Mesenchymal stem cell (in vitro differentiated cells and primary cell): ENCODE measurements around the gene MISP.
A peak's percentile ranks its signal among the peaks of the same experiment; 100 is the strongest.

Experiments used
- DNase-seq: peaks from one replicate; pipeline ENCODE4 v3.0.0-alpha.2; 2013
- H2AFZ ChIP-seq: one replicate; pipeline ENCODE4 v1.6.1; 2013; ENCODE audit warnings: low read depth, mild to moderate bottlenecking, control low read depth, inconsistent platforms, low read length, moderate library complexity
- H2AK5ac ChIP-seq: 2 replicates; pipeline ENCODE4 v1.6.1; 2013; ENCODE audit warnings: low read length, moderate library complexity, mild to moderate bottlenecking, inconsistent platforms; ENCODE audit not compliant: severe bottlenecking
- H2BK120ac ChIP-seq: one replicate; pipeline ENCODE4 v1.6.1; 2013; ENCODE audit warnings: low read depth, mild to moderate bottlenecking, inconsistent platforms, low read length, moderate library complexity
- H2BK12ac ChIP-seq, 2 experiments: one replicate each; pipeline ENCODE4 v1.6.1; 2013; ENCODE audit warnings: inconsistent platforms in 2 of 2, low read length in 2 of 2, mild to moderate bottlenecking in 2 of 2, moderate library complexity in 2 of 2, control low read depth in 1 of 2
- H2BK15ac ChIP-seq: one replicate; pipeline ENCODE4 v1.6.1; 2013; ENCODE audit warnings: mild to moderate bottlenecking, low read depth, inconsistent platforms; ENCODE audit not compliant: poor library complexity, severe bottlenecking
- H2BK5ac ChIP-seq: 2 replicates; pipeline ENCODE4 v1.6.1; 2013; ENCODE audit warnings: low read depth, mild to moderate bottlenecking, low read length, control low read depth, inconsistent platforms; ENCODE audit not compliant: poor library complexity, severe bottlenecking
- H3K14ac ChIP-seq, 2 experiments: one replicate each; pipeline ENCODE4 v1.6.1; 2013; ENCODE audit warnings: inconsistent platforms in 2 of 2, low read length in 2 of 2, control low read depth in 1 of 2, mild to moderate bottlenecking in 1 of 2, moderate library complexity in 1 of 2
- H3K18ac ChIP-seq, 2 experiments: one replicate each; pipeline ENCODE4 v1.6.1; 2013; ENCODE audit warnings: inconsistent platforms in 2 of 2, low read length in 2 of 2, control low read depth in 1 of 2, low read depth in 1 of 2, mild to moderate bottlenecking in 1 of 2
- H3K23ac ChIP-seq, 2 experiments: one replicate each; pipeline ENCODE4 v1.6.1; 2013; ENCODE audit warnings: inconsistent platforms in 2 of 2, low read length in 2 of 2, mild to moderate bottlenecking in 2 of 2, moderate library complexity in 2 of 2, control low read depth in 1 of 2
- H3K27ac ChIP-seq: 2 replicates; pipeline ENCODE4 v1.5.1; 2013; ENCODE audit warnings: mild to moderate bottlenecking, moderate library complexity, low read length, control low read depth, inconsistent platforms; ENCODE audit not compliant: poor library complexity, severe bottlenecking
- H3K27me3 ChIP-seq, 2 experiments: 2 replicates each; pipeline versions ENCODE4 v1.6.1 to v1.7.0; 2013; ENCODE audit warnings: low read length in 2 of 2, mild to moderate bottlenecking in 2 of 2, moderate library complexity in 2 of 2, control low read depth in 1 of 2, inconsistent platforms in 1 of 2; ENCODE audit not compliant: control insufficient read depth in 1 of 2, insufficient read depth in 1 of 2
- H3K36me3 ChIP-seq, 2 experiments: 2 replicates each; pipeline versions ENCODE4 v1.6.1 to v1.7.0; 2013; ENCODE audit warnings: low read length in 2 of 2, control low read depth in 1 of 2, inconsistent platforms in 1 of 2, low read depth in 1 of 2, mild to moderate bottlenecking in 1 of 2; ENCODE audit not compliant: insufficient read depth in 2 of 2, control insufficient read depth in 1 of 2
- H3K4ac ChIP-seq, 2 experiments: one replicate each; pipeline ENCODE4 v1.6.1; 2013; ENCODE audit warnings: inconsistent platforms in 2 of 2, low read length in 2 of 2, mild to moderate bottlenecking in 2 of 2, moderate library complexity in 2 of 2, control low read depth in 1 of 2, low read depth in 1 of 2
- H3K4me1 ChIP-seq: 2 replicates; pipeline ENCODE4 v1.6.1; 2013; ENCODE audit warnings: low read depth, low read length, control low read depth; ENCODE audit not compliant: control insufficient read depth, insufficient read depth
- H3K4me2 ChIP-seq: 2 replicates; pipeline ENCODE4 v1.6.1; 2013; ENCODE audit warnings: low read length, mild to moderate bottlenecking, inconsistent platforms; ENCODE audit not compliant: poor library complexity, severe bottlenecking
- H3K4me3 ChIP-seq, 2 experiments: 2 replicates each; pipeline versions ENCODE4 v1.5.1 to v1.7.0; 2013; ENCODE audit warnings: low read length in 2 of 2, mild to moderate bottlenecking in 2 of 2, control low read depth in 1 of 2, low read depth in 1 of 2; ENCODE audit not compliant: insufficient read depth in 1 of 2
- H3K79me1 ChIP-seq: replicated peaks from 2 replicates; pipeline ENCODE4 v1.6.1; 2013; ENCODE audit warnings: mild to moderate bottlenecking, control low read depth, low read length, inconsistent platforms; ENCODE audit not compliant: poor library complexity, severe bottlenecking
- H3K9ac ChIP-seq: 2 replicates; pipeline ENCODE4 v1.7.0; 2013; ENCODE audit warnings: mild to moderate bottlenecking, low read length, moderate library complexity
- H3K9me3 ChIP-seq: 2 replicates; pipeline ENCODE4 v1.7.0; 2013; ENCODE audit warnings: mild to moderate bottlenecking, low read length; ENCODE audit not compliant: control insufficient read depth
- H4K8ac ChIP-seq: one replicate; pipeline ENCODE4 v1.6.1; 2013; ENCODE audit warnings: inconsistent platforms, mild to moderate bottlenecking, low read length, moderate library complexity
- H4K91ac ChIP-seq: one replicate; pipeline ENCODE4 v1.6.1; 2013; ENCODE audit warnings: mild to moderate bottlenecking, low read length, inconsistent platforms
- WGBS: methylation state at CpG from one replicate; pipeline ENCODE4 v1.1.7; 2013; ENCODE audit warnings: mixed read lengths; 5-methylcytosine and 5-hydroxymethylcytosine counted together

Gene MISP

DNA sequence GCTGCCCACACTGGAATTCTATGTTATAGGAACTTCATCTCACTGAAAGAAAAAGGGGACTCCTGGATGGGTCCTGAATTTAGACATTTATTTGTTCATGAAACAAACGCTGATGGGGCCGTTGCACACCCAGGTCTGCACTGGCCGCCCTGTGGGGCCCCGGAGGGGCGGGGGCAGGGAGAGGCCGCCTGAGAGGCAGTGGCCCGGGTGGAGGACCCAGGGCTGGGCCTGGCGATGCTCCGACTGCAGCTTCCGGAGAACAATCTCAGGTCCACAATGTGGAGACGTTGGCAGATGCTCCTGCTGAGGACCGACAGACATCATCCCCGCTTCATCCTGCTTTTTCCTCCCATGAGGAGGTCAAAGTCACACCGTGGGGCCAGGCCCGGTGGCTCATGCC, 30.0 kb downstream of the MISP start:
- Histone ChIP-seq H2BK15ac (no peak overlapping the region), H4K91ac (peak overlapping the region; percentile 16), H3K79me1 (peaks cover 8% of the 10 kb centered on the region), H3K27me3 (no peaks in the 10 kb centered on the region), H2BK5ac (no peak overlapping the region), H3K4me1 (peaks cover 33% of the 10 kb centered on the region), H3K36me3 (no peaks in the 10 kb centered on the region), H3K9me3 (no peaks in the 10 kb centered on the region), H3K23ac (no peak overlapping the region), H3K4ac (no peak overlapping the region), H4K8ac (no peak overlapping the region), H3K4me3 (no peak overlapping the region), H3K27ac (no peak overlapping the region), H2BK120ac (no peak overlapping the region), H3K4me2 (no peak overlapping the region), H2AK5ac (peak overlapping the region; percentile 26), H2BK12ac (peak overlapping the region in 1 of 2 experiments; percentile 46), H3K9ac (no peak overlapping the region), H3K18ac (peak overlapping the region in 1 of 2 experiments; percentile 56), H3K14ac (peak overlapping the region in 1 of 2 experiments; percentile 48), H2AFZ (no peak overlapping the region)
- DNase-seq, result no peak
- 94% methylated on average over 15 of the region's 15 CpGs for WGBS

DNA sequence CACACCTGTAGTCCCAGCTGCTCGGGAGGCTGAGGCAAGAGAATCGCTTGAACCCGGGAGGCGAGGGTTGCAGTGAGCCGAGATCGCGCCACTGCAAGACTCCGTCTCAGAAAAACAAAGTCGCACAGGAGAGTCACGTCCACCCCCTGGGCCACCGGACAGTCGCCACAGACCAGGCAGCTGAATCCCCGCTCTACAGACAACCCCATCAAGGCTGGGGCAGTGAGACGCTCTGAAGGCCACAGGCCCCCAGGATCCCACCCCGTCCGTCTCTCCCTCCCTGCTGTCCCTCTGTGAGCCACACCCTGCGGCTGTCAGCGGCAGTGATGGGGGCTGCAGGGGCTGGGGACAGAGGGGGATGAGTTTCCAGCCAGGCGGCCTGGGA, 30.9 kb downstream of the MISP start:
- Histone ChIP-seq H4K8ac (peak overlapping the region; percentile 74), H3K27ac (no peak overlapping the region), H4K91ac (peak overlapping the region; percentile 93), H3K36me3 (no peaks in the 10 kb centered on the region), H3K4me3 (no peak overlapping the region), H3K4me2 (no peak overlapping the region), H3K4ac (peak overlapping the region; percentile 69 to 97), H3K18ac (peak overlapping the region; percentile 93 to 98), H2BK120ac (peak overlapping the region; percentile 75), H3K23ac (peak overlapping the region in 1 of 2 experiments; percentile 83), H3K14ac (peak overlapping the region in 1 of 2 experiments; percentile 97), H2AK5ac (peak overlapping the region; percentile 51), H2BK12ac (peak overlapping the region; percentile 85 to 100), H3K9me3 (no peaks in the 10 kb centered on the region), H2BK15ac (peak overlapping the region; percentile 29), H3K9ac (no peak overlapping the region), H3K79me1 (peaks cover 8% of the 10 kb centered on the region), H3K27me3 (no peaks in the 10 kb centered on the region), H2AFZ (no peak overlapping the region), H3K4me1 (peaks cover 28% of the 10 kb centered on the region), H2BK5ac (no peak overlapping the region)
- no peak for DNase-seq
- 91% methylated on average over 16 of the region's 19 CpGs for WGBS

GRCh38 chr19:782185-782877, 31.4 kb downstream of the MISP start:
- 4% methylated on average over 23 of the region's 29 CpGs for WGBS
- H3K9me3 ChIP-seq, result no peaks in the 10 kb centered on the region
- no peaks in the 10 kb centered on the region for H3K27me3 ChIP-seq
- H4K8ac ChIP-seq, result peak overlapping the region; percentile 74
- H2BK5ac ChIP-seq, result no peak overlapping the region
- peak overlapping the region in 1 of 2 experiments; percentile 37 for H3K4me3 ChIP-seq
- peak overlapping the region; percentile 41 for H3K9ac ChIP-seq
- H4K91ac ChIP-seq, result peak overlapping the region; percentile 93
- H3K79me1 ChIP-seq, result peaks cover 8% of the 10 kb centered on the region
- peak overlapping the region; percentile 70 for H3K4me2 ChIP-seq
- H2BK12ac ChIP-seq, result peak overlapping the region; percentile 85 to 100
- H3K36me3 ChIP-seq, result no peaks in the 10 kb centered on the region
- H2BK120ac ChIP-seq, result peak overlapping the region; percentile 94
- H2AFZ ChIP-seq, result peak overlapping the region; percentile 77
- peak overlapping the region; percentile 69 to 97 for H3K4ac ChIP-seq
- peaks cover 28% of the 10 kb centered on the region for H3K4me1 ChIP-seq
- H2AK5ac ChIP-seq, result peak overlapping the region; percentile 51
- peak overlapping the region in 1 of 2 experiments; percentile 83 for H3K23ac ChIP-seq
- peak overlapping the region; percentile 77 for H2BK15ac ChIP-seq
- H3K18ac ChIP-seq, result peak overlapping the region; percentile 93 to 98
- peak overlapping the region; percentile 90 for H3K27ac ChIP-seq
- peak; percentile 58 for DNase-seq
- H3K14ac ChIP-seq, result peak overlapping the region in 1 of 2 experiments; percentile 97

DNA sequence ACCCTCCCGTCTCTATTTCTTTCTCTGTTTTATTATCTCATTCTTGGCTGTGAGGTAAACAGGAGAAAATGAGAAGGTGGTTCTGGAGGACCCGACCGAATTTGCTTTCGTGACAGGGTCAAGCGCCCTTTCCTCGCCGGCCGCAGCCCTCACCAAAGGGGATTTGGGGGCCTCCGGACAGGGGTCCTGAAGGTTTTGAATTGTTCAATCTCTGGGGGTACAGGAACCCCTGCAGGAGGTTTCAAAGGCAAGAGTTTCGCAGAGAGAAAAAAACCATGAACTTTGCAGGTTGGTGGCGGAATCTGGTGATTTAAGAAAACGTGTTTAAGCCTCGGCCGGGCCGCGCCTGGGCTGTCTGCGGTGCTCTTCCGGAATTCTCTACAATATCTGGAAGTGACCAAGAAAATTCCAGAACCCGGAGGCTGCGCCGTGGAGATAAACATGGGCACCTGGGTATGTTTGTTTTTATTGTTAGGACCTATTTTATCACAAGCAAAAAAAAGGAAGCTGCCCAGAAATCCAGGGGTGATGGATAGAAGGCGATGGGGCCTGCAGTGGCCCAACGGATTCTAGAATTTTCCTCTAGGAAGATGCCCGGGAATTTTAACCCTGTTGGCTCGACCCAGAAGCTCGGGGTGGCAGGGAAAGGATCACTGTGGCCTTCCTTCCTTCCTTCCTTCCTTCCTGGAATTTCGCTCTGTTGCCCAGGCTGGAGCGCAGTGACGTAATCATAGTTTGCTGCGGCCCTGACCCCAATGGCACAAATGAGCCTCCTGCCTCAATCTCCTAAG, 32.2 kb downstream of the MISP start:
- Histone ChIP-seq H3K14ac (peak overlapping the region; percentile 18 to 57), H4K8ac (peak overlapping the region; percentile 90), H4K91ac (peak overlapping the region; percentile 89), H3K4ac (peak overlapping the region in 1 of 2 experiments; percentile 82), H3K27me3 (no peaks in the 10 kb centered on the region), H3K79me1 (peaks cover 11% of the 10 kb centered on the region), H2BK5ac (peak overlapping the region; percentile 94), H3K36me3 (no peaks in the 10 kb centered on the region), H3K18ac (peak overlapping the region; percentile 71 to 93), H3K4me3 (peak overlapping the region; percentile 37 to 42), H3K9ac (peak overlapping the region; percentile 41), H2BK15ac (peak overlapping the region; percentile 80), H2AFZ (no peak overlapping the region), H2BK12ac (peak overlapping the region; percentile 59 to 66), H2BK120ac (peak overlapping the region; percentile 94), H3K4me1 (peaks cover 29% of the 10 kb centered on the region), H3K9me3 (no peaks in the 10 kb centered on the region), H3K4me2 (peak overlapping the region; percentile 70), H2AK5ac (peak overlapping the region; percentile 90), H3K27ac (peak overlapping the region; percentile 90), H3K23ac (no peak overlapping the region)
- WGBS, result 54% methylated on average over 29 of the region's 30 CpGs
- DNase-seq, result peak; percentile 47
